Epidermal melanocyte (primary cell): ENCODE measurements around the gene PDXK.

Experiments
- DNase-seq: peaks from one replicate; pipeline ENCODE4 v3.0.0; 2011; ENCODE audit warnings: low spot score; ENCODE audit not compliant: insufficient read length

Gene PDXK

DNA sequence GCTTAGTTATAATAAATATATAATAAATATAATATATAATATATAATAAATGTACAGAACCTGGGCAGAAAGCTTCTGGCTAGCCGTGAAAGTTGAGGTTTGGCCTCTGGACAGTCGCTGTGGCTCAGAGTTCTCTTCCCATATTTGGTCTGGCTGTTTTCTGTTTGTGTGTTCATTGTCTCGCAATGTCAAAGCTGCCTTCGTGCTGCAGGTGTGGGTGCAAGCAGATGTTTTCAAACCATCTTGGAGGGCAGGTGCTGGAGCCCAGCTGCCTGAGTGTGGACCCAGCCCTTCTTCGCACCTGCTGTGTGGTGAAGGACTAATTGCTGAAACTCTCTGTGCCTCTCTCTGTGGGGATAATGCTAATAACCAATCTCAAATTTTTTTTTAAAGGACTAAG, 60.7 kb downstream of the PDXK start:
- no peak for DNase-seq

DNA sequence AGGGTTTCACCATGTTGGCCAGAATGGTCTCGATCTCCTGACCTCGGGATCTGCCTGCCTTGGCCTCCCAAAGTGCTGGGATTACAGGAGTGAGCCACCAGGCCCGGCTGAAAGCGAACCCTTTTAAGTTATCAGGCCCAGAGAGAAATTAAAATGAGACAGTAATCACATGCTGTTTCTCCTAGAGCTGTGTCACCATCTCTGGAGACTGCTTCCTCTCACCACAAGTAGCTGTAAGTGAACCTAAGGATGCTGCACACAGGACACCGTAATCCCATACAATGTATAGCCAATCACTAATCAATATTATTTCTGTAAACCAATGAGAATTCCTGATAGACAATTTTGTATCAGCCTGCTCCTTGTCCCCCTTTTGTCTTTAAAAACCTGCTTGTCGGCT, 62.9 kb downstream of the PDXK start:
- DNase-seq = no peak

DNA sequence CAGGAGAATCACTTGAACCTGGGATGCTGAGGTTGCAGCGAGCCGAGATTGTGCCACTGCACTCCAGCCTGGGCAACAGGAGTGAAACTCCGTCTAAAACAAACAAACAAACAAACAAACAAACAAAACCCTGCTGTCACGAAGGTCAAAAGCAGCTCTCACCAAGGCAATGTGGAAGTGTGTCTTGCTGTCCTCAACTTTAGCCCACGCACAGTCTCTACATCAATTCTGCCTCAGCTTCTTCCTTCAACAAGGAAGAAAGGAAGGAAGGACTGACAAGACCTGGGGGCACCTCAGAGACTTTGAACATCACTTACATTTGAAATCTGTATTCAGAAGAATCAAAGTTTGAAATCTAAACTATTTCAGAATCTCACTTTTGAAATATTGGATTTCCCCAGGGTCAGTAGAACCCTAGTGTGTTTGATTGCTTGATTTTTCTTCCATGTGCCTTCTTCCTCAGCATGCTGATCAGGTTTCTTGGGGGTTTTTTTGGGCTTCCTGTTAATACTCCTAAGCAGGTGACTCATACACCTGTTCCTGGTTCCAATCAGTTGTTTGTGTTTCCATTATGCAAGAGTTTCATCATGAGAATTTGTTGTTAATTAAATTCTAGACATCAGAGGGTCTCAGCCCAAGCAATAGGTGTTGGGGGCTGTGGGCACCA, 63.6 kb downstream of the PDXK start:
- DNase-seq = no peak

DNA sequence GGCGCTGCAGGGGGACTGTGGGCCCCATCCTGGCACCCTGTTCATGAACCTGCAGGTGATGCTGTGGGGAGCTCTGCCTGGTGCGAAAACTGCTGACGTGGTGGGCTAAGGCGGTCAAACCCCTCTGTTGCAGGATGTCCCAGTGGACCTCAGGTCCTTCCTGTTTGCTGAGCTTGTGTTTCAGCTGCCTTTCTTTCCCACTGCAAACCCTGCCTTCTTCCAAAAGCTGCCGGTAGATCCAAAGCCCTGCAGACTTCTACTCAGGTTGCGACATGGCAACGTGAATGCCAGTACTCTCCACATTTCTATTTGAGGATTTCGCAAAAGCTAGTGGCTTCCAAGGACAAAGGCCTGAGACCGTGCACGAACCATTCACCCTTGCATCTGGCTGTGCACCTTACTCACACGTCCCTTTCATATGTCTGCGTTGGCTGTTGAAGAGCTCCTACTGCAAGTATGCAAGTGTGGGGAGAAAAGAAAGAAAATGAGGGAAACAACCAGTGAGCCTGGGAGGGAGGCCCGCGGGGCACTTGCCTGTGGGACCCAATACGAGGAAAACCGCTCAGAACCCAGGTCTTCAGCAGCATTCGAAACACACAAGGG, 64.3 kb downstream of the PDXK start:
- DNase-seq = no peak

DNA sequence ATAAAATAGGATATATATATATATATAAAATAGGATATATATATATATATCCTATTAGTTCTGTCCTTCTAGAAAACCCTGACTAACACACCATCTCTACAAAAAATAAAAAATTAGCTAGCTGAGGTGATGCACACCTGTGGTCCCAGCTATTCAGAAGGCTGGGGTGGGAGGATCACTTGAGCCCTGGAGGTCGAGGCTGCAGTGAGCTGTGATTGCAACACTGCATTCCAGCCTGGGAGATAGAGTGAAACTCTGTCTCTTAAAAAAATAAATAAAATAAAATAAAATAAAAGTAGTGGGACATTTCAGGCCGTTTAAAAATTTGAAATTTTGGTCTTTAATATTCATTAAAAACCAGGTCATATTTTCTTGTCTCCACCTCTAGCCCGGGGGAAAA, 66.2 kb downstream of the PDXK start:
- DNase-seq = no peak

DNA sequence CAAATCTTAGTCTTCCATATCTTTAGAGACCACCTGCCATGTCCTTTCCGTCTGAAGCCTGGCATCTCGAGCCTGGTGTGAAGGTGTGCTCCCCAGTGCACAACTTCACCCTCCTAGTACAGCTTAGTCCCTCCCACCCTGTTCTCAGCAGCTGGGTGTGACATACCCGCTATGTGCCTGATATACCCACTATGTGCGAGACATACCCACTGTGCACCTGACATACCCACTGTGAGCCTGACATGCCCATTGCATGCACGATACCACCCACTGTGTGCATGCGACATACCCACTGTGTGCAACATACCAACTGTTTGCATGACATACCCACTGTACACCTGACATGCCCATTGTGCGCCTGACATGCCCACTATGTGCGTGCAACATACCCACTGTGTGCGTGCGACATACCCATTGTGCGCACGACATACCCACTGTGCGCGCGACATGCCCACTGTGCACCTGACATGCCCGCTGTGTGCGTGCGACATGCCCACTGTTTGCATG, 67.4 kb downstream of the PDXK start:
- no peak for DNase-seq

DNA sequence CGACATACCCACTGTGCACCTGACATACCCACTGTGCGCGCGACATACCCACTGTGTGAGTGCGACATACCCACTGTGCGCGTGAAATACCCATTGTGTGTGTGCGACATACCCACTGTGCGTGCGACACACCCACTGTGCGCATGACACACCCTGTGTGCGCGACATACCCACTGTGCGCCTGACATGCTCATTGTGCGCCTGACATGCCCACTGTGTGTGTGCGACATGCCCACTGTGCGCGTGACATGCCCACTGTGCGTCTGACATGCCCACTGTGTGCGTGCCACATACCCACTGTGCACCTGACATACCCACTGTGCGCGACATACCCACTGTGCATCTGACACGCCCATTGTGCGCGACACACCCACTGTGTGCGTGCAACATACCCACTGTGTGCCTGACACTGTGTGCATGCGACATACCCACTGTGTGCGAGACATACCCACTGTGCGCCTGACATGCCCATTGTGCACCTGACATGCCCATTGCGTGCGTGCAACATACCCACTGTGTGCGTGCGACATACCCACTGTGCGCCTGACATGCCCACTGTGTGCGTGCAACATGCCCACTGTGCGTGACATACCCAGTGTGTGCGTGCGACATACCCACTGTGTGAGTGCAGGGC, 68.0 kb downstream of the PDXK start:
- DNase-seq = no peak

DNA sequence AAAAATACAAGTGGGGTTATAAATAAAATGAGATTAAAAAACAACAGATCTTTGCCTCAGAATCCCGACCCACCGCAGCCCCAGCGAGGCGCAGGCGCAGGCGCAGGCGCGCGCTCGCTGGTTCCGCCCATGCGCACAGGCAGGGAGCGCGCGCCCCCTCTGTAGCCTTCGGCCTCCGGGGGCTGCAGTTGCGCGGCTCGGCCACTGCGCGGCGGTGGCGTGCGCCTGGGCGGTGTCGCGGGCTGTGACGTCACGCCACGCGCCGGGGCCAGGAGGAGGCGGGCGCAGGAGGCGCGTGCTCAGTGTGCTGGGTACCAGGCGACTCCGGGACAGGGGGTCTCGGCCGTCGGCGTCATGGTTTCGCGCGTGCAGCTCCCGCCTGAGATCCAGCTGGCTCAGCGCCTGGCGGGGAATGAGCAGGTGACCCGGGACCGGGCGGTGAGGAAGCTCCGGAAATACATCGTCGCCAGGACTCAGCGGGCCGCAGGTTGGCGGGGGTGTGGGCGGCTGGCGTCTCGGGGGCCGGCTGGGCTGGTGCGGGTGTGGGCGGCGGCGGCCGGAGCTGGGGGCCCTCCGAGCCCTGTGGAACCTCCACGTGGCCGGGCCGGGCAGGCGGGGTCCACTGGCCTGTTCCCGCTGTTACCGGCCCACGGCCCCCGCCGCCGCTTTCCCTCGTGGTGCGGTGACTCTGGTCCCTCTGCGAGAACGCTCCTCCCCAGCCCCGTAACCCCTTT, 70.5 kb downstream of the PDXK start, which contains the start of gene RRP1:
Gene RRP1, plus strand, starts transcription at position 302 of the 734 bp plus-strand sequence. Its CDS starts 53 bp downstream, at position 355.
- DNase-seq = peak; percentile 97

DNA sequence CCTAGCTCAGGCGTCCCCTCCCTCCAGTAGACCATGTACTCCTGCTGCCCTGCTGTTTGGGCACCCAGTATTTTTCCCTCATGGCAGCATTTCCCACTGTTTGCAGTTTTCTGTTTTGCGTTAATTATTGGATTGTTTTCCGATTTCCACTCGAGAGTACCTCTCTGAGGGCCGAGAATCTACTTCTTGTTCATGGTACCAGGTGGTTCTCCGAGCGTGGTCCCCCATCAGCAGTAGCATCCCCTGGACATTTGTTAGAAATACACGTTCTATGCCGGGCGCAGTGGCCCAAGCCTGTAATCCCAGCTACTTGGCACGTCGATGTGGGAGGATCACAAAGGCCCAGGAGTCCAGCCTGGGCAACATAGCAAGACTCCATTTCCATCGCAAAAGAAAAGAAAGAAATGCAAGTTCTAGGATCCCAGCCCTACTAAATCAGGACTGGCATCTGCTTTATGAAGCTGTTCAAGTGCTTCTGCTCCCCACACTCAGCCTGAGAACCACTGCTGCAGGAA, 71.1 kb downstream of the PDXK start:
- DNase-seq = no peak

DNA sequence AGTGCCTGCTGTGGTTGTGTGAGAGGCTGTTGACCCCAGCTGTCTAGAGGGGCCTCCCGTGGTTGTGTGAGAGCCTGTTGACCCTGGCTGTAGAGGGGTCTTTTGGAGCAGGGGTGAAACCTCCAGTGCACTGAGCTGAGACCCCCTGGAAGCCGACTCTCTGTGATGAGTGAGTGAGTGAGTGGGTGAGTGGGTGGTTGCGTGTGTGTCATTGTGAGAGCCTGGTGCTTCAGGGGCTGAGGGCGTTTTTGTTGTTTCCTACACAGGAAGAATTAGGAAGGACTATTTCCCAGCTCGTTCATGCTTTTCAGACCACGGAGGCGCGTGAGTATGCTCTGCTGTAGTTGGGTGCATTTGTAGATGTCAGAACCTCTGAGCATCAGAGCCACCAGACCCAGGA, 73.5 kb downstream of the PDXK start:
- peak; percentile 10 for DNase-seq

DNA sequence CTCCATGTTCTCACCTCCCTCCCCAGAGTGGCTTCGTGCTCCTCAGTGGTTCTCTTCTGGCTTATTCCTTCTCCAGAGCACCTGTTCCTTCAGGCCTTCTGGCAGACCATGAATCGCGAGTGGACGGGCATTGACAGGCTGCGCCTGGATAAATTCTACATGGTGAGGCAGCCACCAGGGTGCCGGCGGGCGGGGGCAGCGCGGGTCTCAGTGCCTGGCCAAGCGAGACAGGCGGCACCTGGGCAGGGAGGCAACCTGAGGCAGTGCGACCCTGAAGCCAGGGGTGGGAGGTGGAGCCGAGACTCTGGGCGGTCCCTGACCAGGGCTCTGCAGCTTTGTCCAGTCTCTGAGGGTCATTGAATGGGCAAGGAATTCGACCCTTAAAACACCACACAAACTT, 74.3 kb downstream of the PDXK start:
- DNase-seq = peak; percentile 5

DNA sequence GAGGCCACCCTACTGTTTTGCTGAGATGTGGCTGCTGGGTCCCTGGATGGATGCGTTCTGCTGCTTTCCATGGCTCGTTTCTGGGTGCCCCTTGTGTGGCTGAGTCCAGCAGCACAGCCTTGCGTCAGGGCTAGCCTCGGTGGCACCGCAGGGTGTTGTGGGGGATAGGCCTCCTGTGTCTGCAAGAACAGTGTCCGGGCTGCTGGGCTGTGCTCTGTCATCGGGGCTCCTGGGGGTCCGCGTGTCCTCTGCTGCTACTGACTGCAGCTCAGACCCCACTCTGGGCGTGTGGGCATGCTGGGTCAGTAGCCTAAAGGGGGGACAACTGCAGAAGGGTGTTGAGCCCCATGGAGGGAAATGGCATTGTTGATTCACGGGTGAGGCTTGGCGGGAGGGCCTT, 75.4 kb downstream of the PDXK start:
- no peak for DNase-seq

DNA sequence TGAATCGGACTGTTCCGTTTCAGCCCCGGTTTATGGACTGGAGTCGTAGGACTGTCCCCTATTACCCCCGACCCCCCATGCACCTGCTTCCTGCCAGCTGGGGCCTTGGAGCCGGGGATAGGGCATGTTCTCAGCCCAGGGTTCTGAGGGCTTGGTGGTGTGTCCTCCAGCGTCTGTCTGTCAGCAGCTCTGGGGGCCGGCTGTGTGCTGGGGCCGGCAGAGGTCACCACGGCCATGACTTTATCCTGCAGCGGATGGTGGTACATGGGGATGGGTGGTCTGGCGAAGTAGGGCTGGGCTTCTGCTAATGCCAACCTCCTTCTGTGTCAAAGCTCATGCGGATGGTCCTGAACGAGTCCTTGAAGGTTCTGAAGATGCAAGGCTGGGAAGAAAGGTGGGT, 75.9 kb downstream of the PDXK start:
- DNase-seq = peak; percentile 11

DNA sequence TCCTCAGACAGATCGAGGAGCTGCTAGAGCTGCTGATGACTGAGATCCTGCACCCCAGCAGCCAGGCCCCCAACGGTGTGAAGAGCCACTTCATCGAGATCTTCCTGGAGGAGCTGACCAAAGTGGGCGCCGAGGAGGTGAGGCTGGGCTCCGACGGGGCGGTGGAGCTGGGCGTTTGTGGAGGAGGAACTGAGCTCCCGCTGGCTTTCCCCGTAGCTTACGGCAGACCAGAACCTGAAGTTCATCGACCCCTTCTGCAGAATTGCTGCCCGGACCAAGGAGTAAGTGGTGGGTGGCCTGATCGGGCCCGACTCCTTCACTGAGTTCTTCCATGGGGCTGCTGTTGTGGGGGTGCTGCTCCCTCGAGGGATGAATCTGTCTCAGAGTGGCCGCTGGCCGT, 78.5 kb downstream of the PDXK start:
- peak; percentile 8 for DNase-seq

DNA sequence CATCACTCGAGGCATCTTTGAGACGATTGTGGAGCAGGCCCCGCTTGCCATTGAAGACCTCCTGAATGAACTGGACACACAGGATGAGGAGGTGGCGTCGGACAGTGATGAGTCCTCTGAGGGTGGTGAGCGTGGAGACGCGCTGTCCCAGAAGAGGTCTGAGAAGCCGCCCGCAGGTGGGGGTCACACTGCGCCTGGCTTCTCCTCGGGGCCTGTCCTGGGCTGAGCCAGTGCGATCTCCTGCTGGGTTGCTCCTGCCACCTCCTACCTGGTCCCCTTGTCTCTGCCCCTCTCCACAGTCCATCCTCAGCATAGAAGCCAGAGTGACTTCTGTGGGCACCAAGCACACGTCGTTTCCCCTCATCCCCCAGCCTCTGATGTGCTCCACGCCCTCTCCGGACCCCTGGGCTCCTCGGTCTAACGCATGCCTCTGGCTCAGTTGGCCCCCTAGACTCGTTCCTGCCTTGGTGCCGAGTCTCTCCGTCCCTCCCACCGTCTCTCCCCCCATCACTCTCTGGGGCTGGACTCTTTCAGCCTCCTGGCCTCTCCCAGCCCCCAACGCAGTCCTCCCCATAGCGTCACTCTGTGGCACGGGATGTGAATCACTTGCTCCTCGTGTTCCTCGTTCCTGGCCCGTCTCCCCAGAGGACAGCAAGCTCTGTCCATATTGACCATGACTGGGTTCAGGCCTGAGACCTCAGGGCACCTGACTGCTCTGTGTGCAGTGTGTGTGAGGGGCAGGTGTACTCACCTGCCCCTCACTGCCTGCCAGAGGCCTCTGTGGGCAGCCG, 79.2 kb downstream of the PDXK start:
- DNase-seq = peak; percentile 8

DNA sequence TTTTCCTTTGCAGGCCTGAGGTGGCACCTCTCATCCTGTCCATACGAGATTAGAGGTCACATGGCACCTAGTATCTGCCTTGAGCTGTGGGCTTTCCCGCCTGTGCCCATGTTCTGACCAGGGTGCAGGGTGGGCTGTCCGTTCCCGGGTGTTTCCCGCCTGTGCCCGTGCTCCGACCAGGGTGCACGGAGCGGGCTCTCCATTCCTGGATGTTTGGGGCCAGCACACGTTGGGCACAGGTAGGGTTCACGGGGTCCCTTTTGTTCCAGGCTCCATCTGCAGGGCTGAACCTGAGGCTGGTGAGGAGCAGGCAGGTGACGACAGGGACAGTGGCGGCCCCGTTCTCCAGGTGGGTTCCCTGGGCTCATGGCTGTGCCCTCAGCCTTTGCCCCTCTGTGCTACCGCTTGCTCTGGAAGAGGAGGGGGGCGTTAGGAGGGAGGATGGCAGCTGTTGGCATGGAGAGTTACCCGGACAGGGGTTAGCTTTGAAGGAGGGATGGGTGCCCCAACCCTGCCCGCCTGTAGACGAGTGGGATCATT, 80.4 kb downstream of the PDXK start:
- no peak for DNase-seq

DNA sequence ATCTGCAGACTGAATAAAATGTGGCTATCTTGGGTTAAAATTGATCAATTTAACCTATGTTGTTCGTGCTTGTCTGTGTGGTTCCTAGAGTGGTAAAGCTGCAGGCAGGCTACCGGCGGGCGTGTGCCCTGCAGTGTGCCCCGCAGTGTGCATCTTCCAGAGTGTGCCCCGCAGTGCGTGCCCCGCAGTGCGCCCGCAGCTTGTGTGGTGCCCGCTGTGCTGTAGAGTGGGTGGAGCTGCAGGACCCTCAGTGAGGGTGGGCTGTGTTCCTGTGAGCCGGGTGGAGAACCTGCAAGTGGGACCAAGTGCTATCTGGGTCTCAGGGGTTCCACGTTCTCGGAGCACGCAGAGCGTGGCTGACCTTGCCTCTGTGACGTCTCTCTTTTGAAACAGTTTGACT, 81.2 kb downstream of the PDXK start:
- no peak for DNase-seq

DNA sequence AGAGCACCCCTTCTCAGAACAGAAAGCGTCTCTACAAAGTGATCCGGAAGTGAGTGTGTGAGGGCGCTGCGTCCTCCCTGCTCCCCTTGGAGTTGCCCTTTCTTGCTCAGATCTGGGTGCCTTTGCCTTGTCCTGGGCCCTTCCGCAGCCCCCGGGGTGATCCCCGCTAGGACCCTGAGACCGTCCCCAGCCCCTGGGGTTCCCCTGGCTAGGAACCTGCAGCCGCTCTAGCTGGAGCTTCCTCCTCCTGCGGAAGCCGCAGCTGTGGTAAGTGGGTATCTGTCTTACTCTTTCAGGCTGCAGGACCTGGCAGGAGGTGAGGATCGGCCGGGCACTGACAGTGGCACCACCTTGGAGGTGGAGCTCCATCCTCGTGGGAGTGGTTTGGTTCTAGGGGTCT, 81.6 kb downstream of the PDXK start:
- no peak for DNase-seq

DNA sequence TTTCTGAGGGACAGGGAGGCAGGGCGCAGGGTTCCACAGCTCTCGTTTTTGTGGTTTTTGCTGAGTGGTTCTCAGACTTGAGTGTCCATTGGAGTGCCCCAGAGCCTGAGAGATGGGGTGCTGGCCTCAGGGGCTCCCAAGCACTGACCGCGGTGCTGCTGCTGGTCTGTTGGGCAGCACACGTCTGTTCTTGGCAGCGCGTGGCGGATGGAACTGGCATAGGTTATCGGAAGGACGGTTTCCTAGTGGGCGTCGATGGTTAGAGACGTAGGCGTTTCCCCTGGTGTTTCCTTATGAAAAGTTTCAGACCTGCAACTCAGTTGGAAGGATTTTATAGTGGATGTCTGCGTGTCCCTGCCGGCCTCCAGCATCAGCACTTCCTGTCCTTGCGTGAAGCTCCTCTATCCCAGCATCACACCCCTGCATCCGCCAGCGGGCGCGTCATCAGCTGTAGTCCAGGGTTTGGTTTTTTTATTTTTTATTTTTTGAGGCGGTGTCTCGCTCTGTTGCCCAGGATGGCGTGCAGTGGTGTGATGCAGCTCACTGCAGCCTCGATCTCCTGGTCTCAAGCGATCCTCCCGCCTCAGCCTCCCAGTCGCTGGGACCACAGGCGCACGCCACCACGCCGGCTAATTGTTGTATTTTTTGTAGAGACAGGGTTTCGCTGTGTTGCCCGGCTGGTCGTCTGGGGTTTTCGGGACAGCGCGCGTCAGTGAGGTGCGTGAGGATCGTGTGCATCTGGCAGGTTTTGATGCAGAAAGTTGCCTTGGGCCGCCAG, 82.3 kb downstream of the PDXK start:
- no peak for DNase-seq
